Measurements from ENCODE around the gene CORIN. TPM values are rescaled to one million over a fixed set of nuclear protein-coding genes. Genes with fewer than 3 reads are reported as not detected.

CORIN gene
- total RNA-seq, 2 donors from 2014 or later, result 0.25 to 0.29 TPM

GRCh38 chr4:47647029-47647428, 190.8 kb downstream of the CORIN start:
- H3K4me3 Mint-ChIP-seq, result no peak overlapping the region
- no peaks in the 10 kb centered on the region for H3K36me3 Mint-ChIP-seq (ENCODE audit: insufficient read depth in 2 of 2)
- no peaks in the 10 kb centered on the region for H3K4me1 Mint-ChIP-seq (ENCODE audit: low read depth)
- H3K27ac Mint-ChIP-seq, result no peak overlapping the region
- no peak for ATAC-seq (replicated peaks in 1 of 2)
- H3K27me3 Mint-ChIP-seq (ENCODE audit: low read depth), result peaks cover 22% of the 10 kb centered on the region
- H3K9me3 Mint-ChIP-seq, result no peaks in the 10 kb centered on the region
- DNase-seq, result no peak

GRCh38 chr4:47646372-47646771, 191.5 kb downstream of the CORIN start:
- Mint-ChIP-seq H3K9me3 (no peaks in the 10 kb centered on the region), H3K27me3 (ENCODE audit: low read depth) (peaks cover 25% of the 10 kb centered on the region), H3K36me3 (ENCODE audit: insufficient read depth in 2 of 2) (no peaks in the 10 kb centered on the region), H3K4me3 (no peak overlapping the region), H3K27ac (no peak overlapping the region), H3K4me1 (ENCODE audit: low read depth) (no peaks in the 10 kb centered on the region)
- ATAC-seq (replicated peaks in 1 of 2) (no peak), DNase-seq (no peak)

GRCh38 chr4:47643845-47644244, 194.0 kb downstream of the CORIN start:
- H3K9me3 Mint-ChIP-seq, result no peaks in the 10 kb centered on the region
- ATAC-seq (replicated peaks in 1 of 2) (no peak), DNase-seq (no peak)
- H3K36me3 Mint-ChIP-seq (ENCODE audit: insufficient read depth in 2 of 2), result no peaks in the 10 kb centered on the region
- H3K27ac Mint-ChIP-seq, result no peak overlapping the region
- peaks cover 14% of the 10 kb centered on the region for H3K27me3 Mint-ChIP-seq (ENCODE audit: low read depth)
- H3K4me1 Mint-ChIP-seq (ENCODE audit: low read depth), result no peaks in the 10 kb centered on the region
- no peak overlapping the region for H3K4me3 Mint-ChIP-seq

GRCh38 chr4:47642985-47643760, 194.7 kb downstream of the CORIN start:
- Mint-ChIP-seq H3K4me1 (ENCODE audit: low read depth) (no peaks in the 10 kb centered on the region), H3K36me3 (ENCODE audit: insufficient read depth in 2 of 2) (peaks cover 0 to 2% of the 10 kb centered on the region in 2 donors), H3K9me3 (peaks cover 0 to under 1% of the 10 kb centered on the region in 2 donors), H3K4me3 (no peak overlapping the region), H3K27me3 (ENCODE audit: low read depth) (peaks cover 21% of the 10 kb centered on the region), H3K27ac (no peak overlapping the region)
- ATAC-seq (replicated peaks in 1 of 2) (no peak), DNase-seq (no peak)

GRCh38 chr4:47642191-47642830, 195.6 kb downstream of the CORIN start:
- no peak overlapping the region for H3K27ac Mint-ChIP-seq
- H3K36me3 Mint-ChIP-seq (ENCODE audit: insufficient read depth in 2 of 2), result peaks cover 0 to 2% of the 10 kb centered on the region in 2 donors
- no peak overlapping the region for H3K4me3 Mint-ChIP-seq
- peaks cover 0 to 2% of the 10 kb centered on the region in 2 donors for H3K9me3 Mint-ChIP-seq
- peaks cover 23% of the 10 kb centered on the region for H3K27me3 Mint-ChIP-seq (ENCODE audit: low read depth)
- H3K4me1 Mint-ChIP-seq (ENCODE audit: low read depth), result no peaks in the 10 kb centered on the region
- DNase-seq, result no peak
- ATAC-seq (replicated peaks in 1 of 2), result no peak

- DNase-seq, result no peak
- Mint-ChIP-seq H3K4me3 (no peak overlapping the region), H3K36me3 (ENCODE audit: insufficient read depth in 2 of 2) (peaks cover 2 to 3% of the 10 kb centered on the region in 2 donors), H3K27ac (no peak overlapping the region), H3K4me1 (ENCODE audit: low read depth) (no peaks in the 10 kb centered on the region), H3K9me3 (peaks cover 4 to 5% of the 10 kb centered on the region in 2 donors), H3K27me3 (ENCODE audit: low read depth) (peaks cover 28% of the 10 kb centered on the region)
- ATAC-seq (replicated peaks in 1 of 2), result no peak
Observed at GRCh38 chr4:47641755-47642154, 196.1 kb downstream of the CORIN start.

- Mint-ChIP-seq H3K9me3 (peaks cover 5 to 7% of the 10 kb centered on the region in 2 donors), H3K36me3 (ENCODE audit: insufficient read depth in 2 of 2) (peaks cover 2 to 7% of the 10 kb centered on the region in 2 donors), H3K27me3 (ENCODE audit: low read depth) (peaks cover 33% of the 10 kb centered on the region), H3K4me3 (no peak overlapping the region), H3K4me1 (ENCODE audit: low read depth) (no peaks in the 10 kb centered on the region), H3K27ac (no peak overlapping the region)
- ATAC-seq (replicated peaks in 1 of 2), result no peak
- DNase-seq, result no peak
Observed at GRCh38 chr4:47640911-47641310, 197.0 kb downstream of the CORIN start.

GRCh38 chr4:47639531-47639930, 198.3 kb downstream of the CORIN start:
- DNase-seq, result no peak
- Mint-ChIP-seq H3K27ac (no peak overlapping the region), H3K9me3 (peaks cover 5 to 7% of the 10 kb centered on the region in 2 donors), H3K27me3 (ENCODE audit: low read depth) (peaks cover 44% of the 10 kb centered on the region), H3K4me1 (ENCODE audit: low read depth) (no peaks in the 10 kb centered on the region), H3K4me3 (no peak overlapping the region), H3K36me3 (ENCODE audit: insufficient read depth in 2 of 2) (peaks cover 2 to 7% of the 10 kb centered on the region in 2 donors)
- no peak for ATAC-seq (replicated peaks in 1 of 2)

GRCh38 chr4:47631161-47631560, 206.7 kb downstream of the CORIN start:
- no peak overlapping the region for H3K27ac Mint-ChIP-seq
- ATAC-seq (replicated peaks in 1 of 2) (no peak), DNase-seq (no peak)
- H3K4me1 Mint-ChIP-seq (ENCODE audit: low read depth), result no peaks in the 10 kb centered on the region
- no peaks in the 10 kb centered on the region for H3K36me3 Mint-ChIP-seq (ENCODE audit: insufficient read depth in 2 of 2)
- no peak overlapping the region for H3K4me3 Mint-ChIP-seq
- H3K9me3 Mint-ChIP-seq, result no peaks in the 10 kb centered on the region
- H3K27me3 Mint-ChIP-seq (ENCODE audit: low read depth), result peaks cover 18% of the 10 kb centered on the region

GRCh38 chr4:47624031-47624441, 213.8 kb downstream of the CORIN start:
- H3K9me3 Mint-ChIP-seq, result no peaks in the 10 kb centered on the region
- DNase-seq (no peak), ATAC-seq (replicated peaks in 1 of 2) (no peak)
- H3K27me3 Mint-ChIP-seq (ENCODE audit: low read depth), result peaks cover 13% of the 10 kb centered on the region
- H3K36me3 Mint-ChIP-seq (ENCODE audit: insufficient read depth in 2 of 2), result no peaks in the 10 kb centered on the region
- no peaks in the 10 kb centered on the region for H3K4me1 Mint-ChIP-seq (ENCODE audit: low read depth)
- no peak overlapping the region for H3K4me3 Mint-ChIP-seq
- H3K27ac Mint-ChIP-seq, result no peak overlapping the region

GRCh38 chr4:47621181-47621580, 216.7 kb downstream of the CORIN start:
- no peak overlapping the region for H3K4me3 Mint-ChIP-seq
- ATAC-seq (replicated peaks in 1 of 2) (no peak), DNase-seq (no peak)
- no peak overlapping the region for H3K27ac Mint-ChIP-seq
- no peaks in the 10 kb centered on the region for H3K36me3 Mint-ChIP-seq (ENCODE audit: insufficient read depth in 2 of 2)
- no peaks in the 10 kb centered on the region for H3K9me3 Mint-ChIP-seq
- H3K4me1 Mint-ChIP-seq (ENCODE audit: low read depth), result no peaks in the 10 kb centered on the region
- peaks cover 9% of the 10 kb centered on the region for H3K27me3 Mint-ChIP-seq (ENCODE audit: low read depth)

- DNase-seq (no peak), ATAC-seq (replicated peaks in 1 of 2) (no peak)
- no peaks in the 10 kb centered on the region for H3K36me3 Mint-ChIP-seq (ENCODE audit: insufficient read depth in 2 of 2)
- H3K4me1 Mint-ChIP-seq (ENCODE audit: low read depth), result no peaks in the 10 kb centered on the region
- H3K27ac Mint-ChIP-seq, result no peak overlapping the region
- H3K27me3 Mint-ChIP-seq (ENCODE audit: low read depth), result peaks cover 4% of the 10 kb centered on the region
- no peak overlapping the region for H3K4me3 Mint-ChIP-seq
- H3K9me3 Mint-ChIP-seq, result no peaks in the 10 kb centered on the region
Observed at GRCh38 chr4:47619691-47620090, 218.2 kb downstream of the CORIN start.

- H3K27ac Mint-ChIP-seq, result no peak overlapping the region
- H3K4me3 Mint-ChIP-seq, result no peak overlapping the region
- no peaks in the 10 kb centered on the region for H3K4me1 Mint-ChIP-seq (ENCODE audit: low read depth)
- peaks cover 4% of the 10 kb centered on the region for H3K27me3 Mint-ChIP-seq (ENCODE audit: low read depth)
- ATAC-seq (replicated peaks in 1 of 2) (no peak), DNase-seq (no peak)
- H3K36me3 Mint-ChIP-seq (ENCODE audit: insufficient read depth in 2 of 2), result peaks cover 0 to 2% of the 10 kb centered on the region in 2 donors
- H3K9me3 Mint-ChIP-seq, result no peaks in the 10 kb centered on the region
Observed at GRCh38 chr4:47617607-47618006, 220.3 kb downstream of the CORIN start.

Data from activated T-cell treated with anti-CD3 and anti-CD28 coated beads, Interleukin-2, amount 50 U/mL, for 72 hours (primary cell).